H1 (cell line): ENCODE results near the gene STX8. TPM values are rescaled to one million over a fixed set of nuclear protein-coding genes. Genes with fewer than 3 reads are reported as not detected.

Source experiments
- ASH2L ChIP-seq: fragments of 200-600, 300-600 bp; sonication (generic); IDR thresholded peaks from one replicate; pipeline ENCODE4 v1.7.1; 2017; ENCODE audit warnings: low read length
- CBX8 ChIP-seq: fragments of 300-800, 300-1000 bp; sonication (generic); IDR thresholded peaks from 2 replicates; pipeline ENCODE4 v1.7.1; 2016; ENCODE audit warnings: low read depth, low read length, borderline replicate concordance
- CEBPB ChIP-seq: IDR thresholded peaks from 2 replicates; pipeline ENCODE4 v1.6.1; 2012; ENCODE audit warnings: low read depth, low read length
- CHD1 ChIP-seq: IDR thresholded peaks from 2 replicates; pipeline ENCODE4 v1.6.1; 2012; ENCODE audit warnings: low read depth, low read length, improper control_type of control experiment
- CHD2 ChIP-seq: IDR thresholded peaks from 2 replicates; pipeline ENCODE4 v1.6.1; 2012; ENCODE audit warnings: low read length, improper control_type of control experiment
- JUND ChIP-seq: IDR thresholded peaks from 2 replicates; pipeline ENCODE4 v1.6.1; 2011; ENCODE audit warnings: mild to moderate bottlenecking, improper control_type of control experiment, low read length
- RAD21 ChIP-seq, 2 experiments: IDR thresholded peaks in 1 of 2; conservative IDR thresholded peaks in 1 of 2; 2 replicates each; pipeline ENCODE4 v1.6.1; 2011; ENCODE audit warnings: low read depth in 2 of 2, low read length in 2 of 2, improper control_type of control experiment in 1 of 2, inconsistent platforms in 1 of 2, mild to moderate bottlenecking in 1 of 2, moderate library complexity in 1 of 2
- polyA plus RNA-seq, 7 experiments: library from polyadenylated mRNA; depleted of rRNA in 3 of 7; stranded (reverse) in 5 of 7; unstranded in 2 of 7; fragments of >200 nt in 5 of 7; fragments of 200-250 nt in 2 of 7; gene quantifications; 1 replicate in 5 of 7; 2 replicates in 1 of 7; 4 replicates in 1 of 7; pipeline versions ENCODE4 v1.2.1 to v1.2.3, GENCODE V29; 2011 to 2013; ENCODE audit warnings: missing spikeins in 2 of 7, mixed read lengths in 2 of 7
- total RNA-seq: library from RNA; stranded (reverse); fragmentation: NEBNext Ultra II Directional; extraction: Animal tissue kit (Norgen Biotek cat#: 25700); gene quantifications from 2 replicates; pipeline ENCODE4 v1.2.1, GENCODE V29; 2021
- TF ChIP-seq, protein P1 (sequence below): fragments of 300-600 bp; sonication (generic); IDR thresholded peaks from 2 replicates; pipeline ENCODE4 v1.7.1; 2012; ENCODE audit warnings: low read length, moderate library complexity, mild to moderate bottlenecking, inconsistent platforms; ENCODE audit not compliant: insufficient replicate concordance

The STX8 gene
- total and polyA plus RNA-seq, 2 of the 8 experiments (the other 6 are each of a cell fraction or from before 2014, with no cell fraction given): 22.8 to 42.5 TPM

DNA sequence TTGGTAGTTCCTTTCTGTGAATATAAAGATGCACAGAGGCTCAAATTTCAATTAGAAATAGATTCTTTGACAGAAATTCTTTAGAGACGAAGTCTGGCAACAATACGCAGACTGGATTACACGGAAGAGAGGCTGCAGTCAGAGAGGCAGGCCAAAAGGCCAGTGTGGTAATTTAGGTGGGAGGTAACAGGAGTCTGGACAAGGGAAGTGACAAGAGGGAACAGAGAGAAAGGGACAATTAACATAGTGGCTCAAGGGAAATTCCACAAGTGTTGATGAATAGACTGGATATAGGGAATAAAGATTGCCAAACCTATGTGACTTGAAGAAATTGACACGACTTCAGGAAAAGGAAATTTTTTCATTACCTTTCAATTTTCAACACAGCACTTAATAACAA lies 54.6 kb downstream of the STX8 start (continued):
- TF ChIP-seq, protein P1, sequence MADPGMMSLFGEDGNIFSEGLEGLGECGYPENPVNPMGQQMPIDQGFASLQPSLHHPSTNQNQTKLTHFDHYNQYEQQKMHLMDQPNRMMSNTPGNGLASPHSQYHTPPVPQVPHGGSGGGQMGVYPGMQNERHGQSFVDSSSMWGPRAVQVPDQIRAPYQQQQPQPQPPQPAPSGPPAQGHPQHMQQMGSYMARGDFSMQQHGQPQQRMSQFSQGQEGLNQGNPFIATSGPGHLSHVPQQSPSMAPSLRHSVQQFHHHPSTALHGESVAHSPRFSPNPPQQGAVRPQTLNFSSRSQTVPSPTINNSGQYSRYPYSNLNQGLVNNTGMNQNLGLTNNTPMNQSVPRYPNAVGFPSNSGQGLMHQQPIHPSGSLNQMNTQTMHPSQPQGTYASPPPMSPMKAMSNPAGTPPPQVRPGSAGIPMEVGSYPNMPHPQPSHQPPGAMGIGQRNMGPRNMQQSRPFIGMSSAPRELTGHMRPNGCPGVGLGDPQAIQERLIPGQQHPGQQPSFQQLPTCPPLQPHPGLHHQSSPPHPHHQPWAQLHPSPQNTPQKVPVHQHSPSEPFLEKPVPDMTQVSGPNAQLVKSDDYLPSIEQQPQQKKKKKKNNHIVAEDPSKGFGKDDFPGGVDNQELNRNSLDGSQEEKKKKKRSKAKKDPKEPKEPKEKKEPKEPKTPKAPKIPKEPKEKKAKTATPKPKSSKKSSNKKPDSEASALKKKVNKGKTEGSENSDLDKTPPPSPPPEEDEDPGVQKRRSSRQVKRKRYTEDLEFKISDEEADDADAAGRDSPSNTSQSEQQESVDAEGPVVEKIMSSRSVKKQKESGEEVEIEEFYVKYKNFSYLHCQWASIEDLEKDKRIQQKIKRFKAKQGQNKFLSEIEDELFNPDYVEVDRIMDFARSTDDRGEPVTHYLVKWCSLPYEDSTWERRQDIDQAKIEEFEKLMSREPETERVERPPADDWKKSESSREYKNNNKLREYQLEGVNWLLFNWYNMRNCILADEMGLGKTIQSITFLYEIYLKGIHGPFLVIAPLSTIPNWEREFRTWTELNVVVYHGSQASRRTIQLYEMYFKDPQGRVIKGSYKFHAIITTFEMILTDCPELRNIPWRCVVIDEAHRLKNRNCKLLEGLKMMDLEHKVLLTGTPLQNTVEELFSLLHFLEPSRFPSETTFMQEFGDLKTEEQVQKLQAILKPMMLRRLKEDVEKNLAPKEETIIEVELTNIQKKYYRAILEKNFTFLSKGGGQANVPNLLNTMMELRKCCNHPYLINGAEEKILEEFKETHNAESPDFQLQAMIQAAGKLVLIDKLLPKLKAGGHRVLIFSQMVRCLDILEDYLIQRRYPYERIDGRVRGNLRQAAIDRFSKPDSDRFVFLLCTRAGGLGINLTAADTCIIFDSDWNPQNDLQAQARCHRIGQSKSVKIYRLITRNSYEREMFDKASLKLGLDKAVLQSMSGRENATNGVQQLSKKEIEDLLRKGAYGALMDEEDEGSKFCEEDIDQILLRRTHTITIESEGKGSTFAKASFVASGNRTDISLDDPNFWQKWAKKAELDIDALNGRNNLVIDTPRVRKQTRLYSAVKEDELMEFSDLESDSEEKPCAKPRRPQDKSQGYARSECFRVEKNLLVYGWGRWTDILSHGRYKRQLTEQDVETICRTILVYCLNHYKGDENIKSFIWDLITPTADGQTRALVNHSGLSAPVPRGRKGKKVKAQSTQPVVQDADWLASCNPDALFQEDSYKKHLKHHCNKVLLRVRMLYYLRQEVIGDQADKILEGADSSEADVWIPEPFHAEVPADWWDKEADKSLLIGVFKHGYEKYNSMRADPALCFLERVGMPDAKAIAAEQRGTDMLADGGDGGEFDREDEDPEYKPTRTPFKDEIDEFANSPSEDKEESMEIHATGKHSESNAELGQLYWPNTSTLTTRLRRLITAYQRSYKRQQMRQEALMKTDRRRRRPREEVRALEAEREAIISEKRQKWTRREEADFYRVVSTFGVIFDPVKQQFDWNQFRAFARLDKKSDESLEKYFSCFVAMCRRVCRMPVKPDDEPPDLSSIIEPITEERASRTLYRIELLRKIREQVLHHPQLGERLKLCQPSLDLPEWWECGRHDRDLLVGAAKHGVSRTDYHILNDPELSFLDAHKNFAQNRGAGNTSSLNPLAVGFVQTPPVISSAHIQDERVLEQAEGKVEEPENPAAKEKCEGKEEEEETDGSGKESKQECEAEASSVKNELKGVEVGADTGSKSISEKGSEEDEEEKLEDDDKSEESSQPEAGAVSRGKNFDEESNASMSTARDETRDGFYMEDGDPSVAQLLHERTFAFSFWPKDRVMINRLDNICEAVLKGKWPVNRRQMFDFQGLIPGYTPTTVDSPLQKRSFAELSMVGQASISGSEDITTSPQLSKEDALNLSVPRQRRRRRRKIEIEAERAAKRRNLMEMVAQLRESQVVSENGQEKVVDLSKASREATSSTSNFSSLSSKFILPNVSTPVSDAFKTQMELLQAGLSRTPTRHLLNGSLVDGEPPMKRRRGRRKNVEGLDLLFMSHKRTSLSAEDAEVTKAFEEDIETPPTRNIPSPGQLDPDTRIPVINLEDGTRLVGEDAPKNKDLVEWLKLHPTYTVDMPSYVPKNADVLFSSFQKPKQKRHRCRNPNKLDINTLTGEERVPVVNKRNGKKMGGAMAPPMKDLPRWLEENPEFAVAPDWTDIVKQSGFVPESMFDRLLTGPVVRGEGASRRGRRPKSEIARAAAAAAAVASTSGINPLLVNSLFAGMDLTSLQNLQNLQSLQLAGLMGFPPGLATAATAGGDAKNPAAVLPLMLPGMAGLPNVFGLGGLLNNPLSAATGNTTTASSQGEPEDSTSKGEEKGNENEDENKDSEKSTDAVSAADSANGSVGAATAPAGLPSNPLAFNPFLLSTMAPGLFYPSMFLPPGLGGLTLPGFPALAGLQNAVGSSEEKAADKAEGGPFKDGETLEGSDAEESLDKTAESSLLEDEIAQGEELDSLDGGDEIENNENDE: no peak
- TF ChIP-seq CEBPB: no peak
- TF ChIP-seq CBX8: no peak
- TF ChIP-seq CHD1: no peak
- no peak for TF ChIP-seq RAD21 (IDR thresholded peaks at IDR 0.05 in 1 of 2, conservative IDR thresholded peaks at IDR 0.05 in 1 of 2; ENCODE audit: low read depth in 2 of 2, low read length in 2 of 2)
- TF ChIP-seq JUND: no peak
- no peak for TF ChIP-seq CHD2
- no peak for TF ChIP-seq ASH2L
